Esophagus muscularis mucosa (tissue), 4 donors: ENCODE results near the gene MSANTD1.

ENCODE experiments used
- CTCF ChIP-seq, 3 experiments: fragments of 200-600 bp in 2 of 3; fragments of 450-650 bp in 1 of 3; sonication (generic) in 2 of 3; IDR thresholded peaks; one replicate each; pipeline ENCODE4 v1.5.1; 2017 to 2019; ENCODE audit warnings: antibody characterized with exemption in 3 of 3, mild to moderate bottlenecking in 2 of 3, moderate library complexity in 1 of 3
- EP300 ChIP-seq: sonication (generic); formaldehyde crosslinking; IDR thresholded peaks from one replicate; pipeline ENCODE4 v1.6.1; 2017; ENCODE audit warnings: antibody characterized with exemption
- POLR2A ChIP-seq: fragments of 450-650 bp; IDR thresholded peaks from one replicate; pipeline ENCODE4 v1.6.1; 2017; ENCODE audit warnings: antibody characterized with exemption, moderate library complexity, mild to moderate bottlenecking, low read depth
- POLR2AphosphoS5 ChIP-seq, 2 donors: sonication (generic); formaldehyde crosslinking; IDR thresholded peaks; one replicate each; pipeline ENCODE4 v1.6.1; 2017; ENCODE audit warnings: antibody characterized with exemption in 2 of 2

DNA sequence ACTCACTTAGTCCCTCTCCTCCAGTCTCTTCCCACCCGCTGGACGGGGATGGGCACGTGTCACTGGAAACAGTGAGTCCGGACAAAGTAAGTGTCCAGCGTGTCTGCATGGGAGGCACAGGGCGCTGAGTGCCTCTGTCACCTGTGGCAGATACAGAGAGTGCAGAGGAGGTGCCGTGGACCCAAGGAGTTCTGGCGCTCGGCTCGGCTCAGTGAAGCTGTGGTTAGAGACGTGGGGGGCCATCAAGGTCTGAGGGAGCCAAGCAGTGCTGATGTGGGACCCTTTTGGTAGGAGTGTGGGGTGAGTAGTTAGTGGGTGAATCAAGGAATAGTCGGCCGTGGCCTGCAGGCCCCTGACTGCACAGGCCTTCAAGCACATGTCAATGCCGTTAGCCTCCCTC lies 40.1 kb upstream of the MSANTD1 start:
- TF ChIP-seq CTCF (IDR thresholded peaks at IDR 0.05) = no peak
- TF ChIP-seq POLR2AphosphoS5 (IDR thresholded peaks at IDR 0.05) = no peak
- TF ChIP-seq POLR2A = no peak
- no peak for TF ChIP-seq EP300
